MM.1S (cell line): ENCODE data around the gene NYNRIN.

ENCODE experiments used
- DNase-seq: peaks from one replicate; pipeline ENCODE4 v3.0.0-alpha.2; 2015
- H2AFZ ChIP-seq: fragments of 300-600 bp; sonication (generic); 2 replicates; pipeline ENCODE4 v1.6.0; 2016; ENCODE audit warnings: antibody characterized with exemption, low read length
- H3F3A ChIP-seq: fragments of 300-600 bp; sonication (generic); 2 replicates; pipeline ENCODE4 v1.6.1; 2016; ENCODE audit warnings: mild to moderate bottlenecking, antibody characterized with exemption, low read length, moderate library complexity, mixed read lengths; ENCODE audit not compliant: insufficient read depth
- H3K27ac ChIP-seq: fragments of 300-600 bp; sonication (generic); 2 replicates; pipeline ENCODE4 v1.5.1; 2016; ENCODE audit warnings: mild to moderate bottlenecking, low read length
- H3K27me3 ChIP-seq: fragments of 300-600 bp; sonication (generic); replicated peaks from 2 replicates; pipeline ENCODE4 v1.6.0; 2016; ENCODE audit warnings: low read length; ENCODE audit not compliant: insufficient read depth
- H3K36me3 ChIP-seq: fragments of 300-600 bp; sonication (generic); replicated peaks from 2 replicates; pipeline ENCODE4 v1.6.1; 2016; ENCODE audit warnings: mild to moderate bottlenecking, low read length, mixed read lengths; ENCODE audit not compliant: insufficient read depth
- H3K4me1 ChIP-seq: fragments of 300-600 bp; sonication (generic); 2 replicates; pipeline ENCODE4 v1.6.1; 2016; ENCODE audit warnings: low read length, mixed read lengths
- H3K4me2 ChIP-seq: fragments of 300-600 bp; sonication (generic); 2 replicates; pipeline ENCODE4 v1.6.0; 2016; ENCODE audit warnings: low read depth, low read length
- H3K4me3 ChIP-seq: fragments of 300-600 bp; sonication (generic); 2 replicates; pipeline ENCODE4 v1.5.1; 2016; ENCODE audit warnings: low read length, mixed read lengths
- H3K79me2 ChIP-seq: fragments of 300-600 bp; sonication (generic); 2 replicates; pipeline ENCODE4 v1.6.1; 2016; ENCODE audit warnings: mixed run types, low read length, mixed read lengths
- H3K9ac ChIP-seq: fragments of 300-600 bp; sonication (generic); 2 replicates; pipeline ENCODE4 v1.6.1; 2016; ENCODE audit warnings: low read length, mixed read lengths
- H3K9me2 ChIP-seq: fragments of 300-600 bp; sonication (generic); replicated peaks from 2 replicates; pipeline ENCODE4 v1.6.1; 2016; ENCODE audit warnings: mild to moderate bottlenecking, low read length, mixed read lengths; ENCODE audit not compliant: insufficient read depth
- H3K9me3 ChIP-seq: fragments of 300-600 bp; sonication (generic); replicated peaks from 2 replicates; pipeline ENCODE4 v1.6.1; 2016; ENCODE audit warnings: mild to moderate bottlenecking, low read length, mixed read lengths; ENCODE audit not compliant: insufficient read depth
- H4K20me1 ChIP-seq: fragments of 300-600 bp; sonication (generic); 2 replicates; pipeline ENCODE4 v1.6.1; 2016; ENCODE audit warnings: mild to moderate bottlenecking, low read length, moderate library complexity, mixed read lengths; ENCODE audit not compliant: insufficient read depth
- CTCF ChIP-seq: fragments of 300-600 bp; sonication (generic); IDR thresholded peaks from 2 replicates; pipeline ENCODE4 v1.5.1; 2016; ENCODE audit warnings: antibody characterized with exemption, low read length, mixed read lengths
- EZH2 ChIP-seq: fragments of 300-600 bp; sonication (generic); optimal IDR thresholded peaks from 2 replicates; pipeline ENCODE3; 2017; ENCODE audit warnings: low read depth, mild to moderate bottlenecking, antibody characterized with exemption, low read length, mixed read lengths
- EZH2phosphoT487 ChIP-seq: fragments of 300-600 bp; sonication (generic); IDR thresholded peaks from 2 replicates; pipeline ENCODE4 v1.6.1; 2018; ENCODE audit warnings: antibody characterized with exemption, low read length

The NYNRIN gene

GRCh38 chr14:24377126-24377525 is 21.7 kb upstream of the NYNRIN start:
- H3K9me2 ChIP-seq = no peaks in the 10 kb centered on the region
- no peak for TF ChIP-seq EZH2
- DNase-seq = no peak
- no peaks in the 10 kb centered on the region for H3K36me3 ChIP-seq
- no peaks in the 10 kb centered on the region for H3K79me2 ChIP-seq
- no peak overlapping the region for H2AFZ ChIP-seq
- no peak overlapping the region for H3K27ac ChIP-seq
- H3K4me2 ChIP-seq = no peak overlapping the region
- no peaks in the 10 kb centered on the region for H3K27me3 ChIP-seq
- no peak overlapping the region for H3K4me3 ChIP-seq
- H3K9ac ChIP-seq = no peak overlapping the region
- H4K20me1 ChIP-seq = no peaks in the 10 kb centered on the region
- H3K9me3 ChIP-seq = no peaks in the 10 kb centered on the region
- no peaks in the 10 kb centered on the region for H3F3A ChIP-seq
- H3K4me1 ChIP-seq = no peaks in the 10 kb centered on the region

- Histone ChIP-seq H3K27ac (no peak overlapping the region), H3F3A (no peaks in the 10 kb centered on the region), H3K9me2 (no peaks in the 10 kb centered on the region), H4K20me1 (no peaks in the 10 kb centered on the region), H3K9ac (no peak overlapping the region), H3K27me3 (no peaks in the 10 kb centered on the region), H3K79me2 (no peaks in the 10 kb centered on the region), H3K36me3 (no peaks in the 10 kb centered on the region), H2AFZ (no peak overlapping the region), H3K4me2 (no peak overlapping the region), H3K4me3 (no peak overlapping the region), H3K9me3 (no peaks in the 10 kb centered on the region), H3K4me1 (no peaks in the 10 kb centered on the region)
- TF ChIP-seq EZH2phosphoT487 (no peak), CTCF (no peak), EZH2 (no peak)
- no peak for DNase-seq
Observed at GRCh38 chr14:24377657-24378056, 21.1 kb upstream of the NYNRIN start.

GRCh38 chr14:24378327-24378726 is 20.5 kb upstream of the NYNRIN start:
- H3K79me2 ChIP-seq = no peaks in the 10 kb centered on the region
- H3K4me1 ChIP-seq = no peaks in the 10 kb centered on the region
- no peak overlapping the region for H3K4me3 ChIP-seq
- no peaks in the 10 kb centered on the region for H3F3A ChIP-seq
- DNase-seq = no peak
- H3K4me2 ChIP-seq = no peak overlapping the region
- H3K27ac ChIP-seq = no peak overlapping the region
- TF ChIP-seq EZH2phosphoT487 (no peak), CTCF (no peak), EZH2 (no peak)
- no peaks in the 10 kb centered on the region for H3K27me3 ChIP-seq
- H4K20me1 ChIP-seq = no peaks in the 10 kb centered on the region
- no peaks in the 10 kb centered on the region for H3K9me3 ChIP-seq
- no peaks in the 10 kb centered on the region for H3K36me3 ChIP-seq
- no peak overlapping the region for H3K9ac ChIP-seq
- H3K9me2 ChIP-seq = no peaks in the 10 kb centered on the region
- H2AFZ ChIP-seq = no peak overlapping the region

- Histone ChIP-seq H3F3A (no peaks in the 10 kb centered on the region), H4K20me1 (no peaks in the 10 kb centered on the region), H3K9ac (no peak overlapping the region), H3K4me1 (no peaks in the 10 kb centered on the region), H2AFZ (no peak overlapping the region), H3K9me2 (no peaks in the 10 kb centered on the region), H3K36me3 (no peaks in the 10 kb centered on the region), H3K27ac (no peak overlapping the region), H3K4me2 (no peak overlapping the region), H3K9me3 (no peaks in the 10 kb centered on the region), H3K4me3 (no peak overlapping the region), H3K79me2 (no peaks in the 10 kb centered on the region), H3K27me3 (no peaks in the 10 kb centered on the region)
- DNase-seq = no peak
- TF ChIP-seq EZH2 = no peak
- TF ChIP-seq EZH2phosphoT487 = no peak
- TF ChIP-seq CTCF = no peak
Observed at GRCh38 chr14:24378981-24379906, 19.6 kb upstream of the NYNRIN start.
